GM21381 (cell line): Measurements from ENCODE around the gene TMED5.

Source experiments
- ATAC-seq: cut with Tn5 transposase; IDR thresholded peaks from one replicate; pipeline ENCODE4 v1.9.1; 2021; ENCODE audit warnings: mild to moderate bottlenecking, moderate library complexity; ENCODE audit not compliant: unreplicated experiment

TMED5 gene

GRCh38 chr1:93124556-93125355 is 55.5 kb downstream of the TMED5 start:
- no peak for ATAC-seq

- ATAC-seq, result no peak
Observed at GRCh38 chr1:93123201-93123783, 56.9 kb downstream of the TMED5 start.

GRCh38 chr1:93120614-93121013 is 59.6 kb downstream of the TMED5 start:
- no peak for ATAC-seq

- ATAC-seq, result no peak
Observed at GRCh38 chr1:93114391-93114790, 65.8 kb downstream of the TMED5 start.

- ATAC-seq, result no peak
Observed at GRCh38 chr1:93113127-93113526, 67.1 kb downstream of the TMED5 start.

- no peak for ATAC-seq
Observed at GRCh38 chr1:93111561-93111960, 68.7 kb downstream of the TMED5 start.

GRCh38 chr1:93111065-93111464 is 69.1 kb downstream of the TMED5 start:
- no peak for ATAC-seq

- no peak for ATAC-seq
Observed at GRCh38 chr1:93109578-93109977, 70.6 kb downstream of the TMED5 start.

- no peak for ATAC-seq
Observed at GRCh38 chr1:93108335-93108734, 71.9 kb downstream of the TMED5 start.

- no peak for ATAC-seq
Observed at GRCh38 chr1:93107395-93107794, 72.8 kb downstream of the TMED5 start.

GRCh38 chr1:93106226-93106625 is 74.0 kb downstream of the TMED5 start:
- no peak for ATAC-seq

GRCh38 chr1:93102142-93102541 is 78.1 kb downstream of the TMED5 start:
- ATAC-seq, result no peak
